Cortex of kidney (tissue), 1 donor: ENCODE results near the gene RPTOR.

Experiments
- DNase-seq: peaks from one replicate; lab custom pipeline; 2025; lab: John Stamatoyannopoulos, UW

RPTOR gene

GRCh38 chr17:80666867-80667266 lies 122.2 kb downstream of the RPTOR start:
- no peak for DNase-seq

- DNase-seq, result no peak
These were observed 123.0 kb downstream of the RPTOR start for GRCh38 chr17:80667462-80668277.

- no peak for DNase-seq
These were observed 123.9 kb downstream of the RPTOR start for GRCh38 chr17:80668375-80669148.

- DNase-seq, result no peak
These were observed 126.6 kb downstream of the RPTOR start for GRCh38 chr17:80671039-80671824.

GRCh38 chr17:80671825-80672110 lies 127.1 kb downstream of the RPTOR start:
- DNase-seq, result no peak

- no peak for DNase-seq
These were observed 128.7 kb downstream of the RPTOR start for GRCh38 chr17:80673152-80673920.

GRCh38 chr17:80675438-80676095 lies 130.9 kb downstream of the RPTOR start:
- no peak for DNase-seq

GRCh38 chr17:80676096-80676466 lies 131.4 kb downstream of the RPTOR start:
- DNase-seq, result no peak

- DNase-seq, result no peak
These were observed 131.9 kb downstream of the RPTOR start for GRCh38 chr17:80676564-80676963.

- DNase-seq, result no peak
These were observed 132.6 kb downstream of the RPTOR start for GRCh38 chr17:80677214-80677756.

- no peak for DNase-seq
These were observed 135.2 kb downstream of the RPTOR start for GRCh38 chr17:80679816-80680215.

GRCh38 chr17:80681215-80681614 lies 136.6 kb downstream of the RPTOR start:
- DNase-seq, result no peak

GRCh38 chr17:80682372-80682771 lies 137.7 kb downstream of the RPTOR start:
- DNase-seq, result no peak

- no peak for DNase-seq
These were observed 139.0 kb downstream of the RPTOR start for GRCh38 chr17:80683625-80684104.

GRCh38 chr17:80687839-80688238 lies 143.2 kb downstream of the RPTOR start:
- DNase-seq, result no peak

- DNase-seq, result no peak
These were observed 144.5 kb downstream of the RPTOR start for GRCh38 chr17:80689129-80689619.

GRCh38 chr17:80691784-80692183 lies 147.1 kb downstream of the RPTOR start:
- no peak for DNase-seq

GRCh38 chr17:80692931-80693467 lies 148.4 kb downstream of the RPTOR start:
- DNase-seq, result no peak

GRCh38 chr17:80693511-80693910 lies 148.9 kb downstream of the RPTOR start:
- DNase-seq, result no peak
